OCI-LY3 (cell line): ENCODE data around the gene TOR1A.

Source experiments
- H2AFZ ChIP-seq: fragments of 200-600, 300-600 bp; shearing (Covaris generic); 2 replicates; pipeline ENCODE4 v1.6.0; 2014; ENCODE audit warnings: antibody characterized with exemption, low read depth, low read length
- H3K27ac ChIP-seq: fragments of 200-600, 300-600 bp; sonication (generic); 2 replicates; pipeline ENCODE4 v1.5.1; 2014; ENCODE audit warnings: mild to moderate bottlenecking, low read length, moderate library complexity, mixed read lengths
- H3K27me3 ChIP-seq: fragments of 200-600, 300-600 bp; sonication (generic); 2 replicates; pipeline ENCODE4 v1.6.1; 2014; ENCODE audit warnings: low read depth, low read length, mixed read lengths
- H3K36me3 ChIP-seq: fragments of 200-600, 300-600 bp; sonication (generic); replicated peaks from 2 replicates; pipeline ENCODE3; 2014; ENCODE audit warnings: low read depth, low read length, mixed read lengths
- H3K4me1 ChIP-seq: fragments of 300-600, 200-600 bp; sonication (generic); 2 replicates; pipeline ENCODE4 v1.6.1; 2014; ENCODE audit warnings: low read length, mixed read lengths
- H3K4me2 ChIP-seq: fragments of 200-600, 300-600 bp; sonication (generic); 2 replicates; pipeline ENCODE4 v1.6.1; 2014; ENCODE audit warnings: low read length, mixed read lengths
- H3K4me3 ChIP-seq: fragments of 300-600, 200-600 bp; sonication (generic); 2 replicates; pipeline ENCODE4 v1.5.1; 2014; ENCODE audit warnings: antibody characterized with exemption, mild to moderate bottlenecking, low read length, moderate library complexity
- H3K79me2 ChIP-seq: fragments of 300-600, 200-600 bp; shearing (Covaris generic); 2 replicates; pipeline ENCODE4 v1.6.1; 2014; ENCODE audit warnings: mild to moderate bottlenecking, low read length, mixed read lengths
- H3K9ac ChIP-seq: fragments of 300-600, 200-600 bp; shearing (Covaris generic); 2 replicates; pipeline ENCODE4 v1.6.0; 2014; ENCODE audit warnings: mild to moderate bottlenecking, low read length, moderate library complexity
- H3K9me3 ChIP-seq: fragments of 200-600, 300-600 bp; shearing (Covaris generic); 2 replicates; pipeline ENCODE4 v1.6.1; 2014; ENCODE audit warnings: low read length, mixed read lengths; ENCODE audit not compliant: insufficient read depth
- H4K20me1 ChIP-seq: fragments of 200-600, 300-600 bp; sonication (generic); 2 replicates; pipeline ENCODE4 v1.6.1; 2016; ENCODE audit warnings: low read length, mixed read lengths; ENCODE audit not compliant: insufficient read depth
- EZH2phosphoT487 ChIP-seq: fragments of 200-600 bp; shearing (Covaris generic); IDR thresholded peaks from 2 replicates; pipeline ENCODE4 v1.6.1; 2018; ENCODE audit warnings: antibody characterized with exemption, mixed run types, low read depth
- TF ChIP-seq, protein P1 (sequence below): fragments of 200-600, 300-600 bp; sonication (generic); IDR thresholded peaks from 2 replicates; pipeline ENCODE4 v1.5.1; 2014; ENCODE audit warnings: antibody characterized with exemption, low read length, low read depth

Gene TOR1A

DNA sequence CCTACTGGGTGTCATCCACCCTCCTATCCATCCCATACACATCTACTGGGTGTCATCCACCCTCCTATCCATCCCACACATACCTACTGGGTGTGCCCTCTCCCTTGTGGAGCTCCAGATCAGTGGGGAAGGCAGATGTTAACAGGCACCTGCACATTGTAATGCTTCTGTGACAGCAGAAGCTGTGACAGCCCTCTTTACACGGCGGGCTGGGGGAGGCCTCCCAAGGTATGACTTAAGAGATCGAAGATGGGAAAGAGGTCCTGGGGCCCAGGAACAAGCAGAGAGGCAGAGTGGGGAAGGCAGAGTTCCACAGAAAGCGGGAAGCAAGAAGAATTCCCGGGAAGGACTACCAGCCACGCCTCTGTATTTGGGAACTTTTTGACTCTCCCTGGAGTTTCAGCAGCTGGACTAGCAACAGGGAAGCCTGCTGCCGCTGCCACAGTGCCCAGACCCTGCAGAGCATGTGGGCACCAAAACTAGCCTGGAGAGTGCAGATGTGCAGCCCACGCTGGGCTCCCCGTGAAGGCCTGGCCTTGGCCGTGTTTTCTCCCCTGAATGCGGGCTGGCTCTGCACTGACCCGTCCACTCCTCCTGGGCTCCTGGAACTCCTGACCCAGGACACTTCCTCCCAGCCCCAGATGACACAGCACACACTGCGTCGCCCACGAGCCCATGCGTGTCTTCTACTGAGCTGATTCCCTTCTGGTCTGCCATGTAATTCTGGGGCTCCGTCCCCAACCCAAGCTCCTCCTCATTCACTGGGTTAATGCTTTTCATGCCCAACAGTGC is 9.3 kb downstream of the TOR1A start:
- Histone ChIP-seq H2AFZ (no peak overlapping the region), H3K4me3 (no peak overlapping the region), H3K27ac (no peak overlapping the region), H3K9ac (no peak overlapping the region), H3K9me3 (no peaks in the 10 kb centered on the region), H3K4me2 (no peak overlapping the region), H3K79me2 (no peaks in the 10 kb centered on the region; the same call in 1 of the 2 replicates), H3K4me1 (no peaks in the 10 kb centered on the region), H4K20me1 (no peaks in the 10 kb centered on the region), H3K27me3 (no peaks in the 10 kb centered on the region), H3K36me3 (peaks cover 61% of the 10 kb centered on the region)
- TF ChIP-seq EZH2phosphoT487, result no peak
- TF ChIP-seq, protein P1, sequence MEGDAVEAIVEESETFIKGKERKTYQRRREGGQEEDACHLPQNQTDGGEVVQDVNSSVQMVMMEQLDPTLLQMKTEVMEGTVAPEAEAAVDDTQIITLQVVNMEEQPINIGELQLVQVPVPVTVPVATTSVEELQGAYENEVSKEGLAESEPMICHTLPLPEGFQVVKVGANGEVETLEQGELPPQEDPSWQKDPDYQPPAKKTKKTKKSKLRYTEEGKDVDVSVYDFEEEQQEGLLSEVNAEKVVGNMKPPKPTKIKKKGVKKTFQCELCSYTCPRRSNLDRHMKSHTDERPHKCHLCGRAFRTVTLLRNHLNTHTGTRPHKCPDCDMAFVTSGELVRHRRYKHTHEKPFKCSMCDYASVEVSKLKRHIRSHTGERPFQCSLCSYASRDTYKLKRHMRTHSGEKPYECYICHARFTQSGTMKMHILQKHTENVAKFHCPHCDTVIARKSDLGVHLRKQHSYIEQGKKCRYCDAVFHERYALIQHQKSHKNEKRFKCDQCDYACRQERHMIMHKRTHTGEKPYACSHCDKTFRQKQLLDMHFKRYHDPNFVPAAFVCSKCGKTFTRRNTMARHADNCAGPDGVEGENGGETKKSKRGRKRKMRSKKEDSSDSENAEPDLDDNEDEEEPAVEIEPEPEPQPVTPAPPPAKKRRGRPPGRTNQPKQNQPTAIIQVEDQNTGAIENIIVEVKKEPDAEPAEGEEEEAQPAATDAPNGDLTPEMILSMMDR, result no peak

DNA sequence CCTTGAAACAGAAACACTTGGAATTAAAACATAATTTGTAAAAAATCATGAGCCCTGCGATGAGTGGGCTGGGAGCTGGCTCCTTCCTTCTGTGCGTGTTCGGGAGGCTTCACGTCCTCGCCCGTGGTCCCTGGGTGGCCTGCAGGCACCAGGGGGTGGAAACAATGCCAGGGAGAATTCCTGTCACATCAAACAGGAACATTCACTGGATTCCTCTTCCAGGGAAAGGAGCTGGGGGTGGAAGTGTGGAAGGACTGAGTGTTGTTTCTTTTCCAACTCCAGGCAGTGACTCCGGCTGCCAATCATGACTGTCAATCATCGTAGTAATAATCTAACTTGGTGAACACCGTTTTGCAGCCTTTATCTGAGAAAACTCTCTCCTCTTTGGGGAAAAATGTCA is 10.3 kb downstream of the TOR1A start:
- H2AFZ ChIP-seq, result no peak overlapping the region
- no peaks in the 10 kb centered on the region for H4K20me1 ChIP-seq
- TF ChIP-seq, protein P1, result no peak
- no peak for TF ChIP-seq EZH2phosphoT487
- H3K9me3 ChIP-seq, result no peaks in the 10 kb centered on the region
- H3K4me3 ChIP-seq, result no peak overlapping the region
- H3K36me3 ChIP-seq, result peaks cover 56% of the 10 kb centered on the region
- H3K4me1 ChIP-seq, result no peaks in the 10 kb centered on the region
- no peaks in the 10 kb centered on the region for H3K27me3 ChIP-seq
- H3K27ac ChIP-seq, result no peak overlapping the region
- H3K79me2 ChIP-seq, result no peaks in the 10 kb centered on the region
- H3K9ac ChIP-seq, result no peak overlapping the region
- no peak overlapping the region for H3K4me2 ChIP-seq

DNA sequence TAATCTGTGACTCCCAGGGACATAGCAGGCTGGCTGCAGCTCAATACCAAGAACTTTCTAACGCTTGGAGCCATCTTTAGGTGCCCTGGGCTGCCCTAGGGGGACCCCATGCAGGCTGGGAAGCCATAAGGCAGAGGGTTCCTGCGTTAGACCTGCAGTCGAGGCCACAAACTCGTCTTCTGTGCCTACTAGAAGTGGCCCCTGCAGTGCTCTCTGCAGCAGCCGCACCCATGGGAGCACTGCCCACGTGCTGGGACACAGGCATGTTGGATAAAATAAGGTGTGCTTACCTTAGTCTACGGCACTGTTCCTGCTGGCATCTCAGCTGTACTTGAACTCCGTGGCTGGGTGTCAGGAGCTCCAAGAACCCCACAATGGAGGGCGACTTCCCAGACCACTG is 11.6 kb downstream of the TOR1A start:
- peaks cover 50% of the 10 kb centered on the region for H3K36me3 ChIP-seq

DNA sequence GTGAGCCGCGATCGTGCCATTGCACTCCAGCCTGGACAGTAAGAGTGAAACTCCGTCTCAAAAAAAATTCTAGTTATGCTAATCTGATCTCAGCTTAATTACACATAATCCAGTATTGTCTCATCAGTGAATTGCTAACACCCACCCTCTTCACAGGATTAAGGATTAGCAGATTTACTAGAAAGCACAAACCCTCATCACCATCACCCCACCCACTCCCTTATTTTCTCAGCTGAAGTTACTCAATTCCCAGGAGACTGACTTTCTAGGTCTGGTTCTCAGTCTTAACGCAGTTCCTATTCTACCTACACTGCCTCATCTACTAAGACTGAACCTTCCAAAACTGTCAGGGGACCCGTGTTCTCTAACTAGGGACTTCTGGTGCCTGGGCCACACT is 12.0 kb downstream of the TOR1A start:
- peaks cover 51% of the 10 kb centered on the region for H3K36me3 ChIP-seq
- no peak overlapping the region for H3K4me2 ChIP-seq
- no peaks in the 10 kb centered on the region for H4K20me1 ChIP-seq
- H3K79me2 ChIP-seq, result no peaks in the 10 kb centered on the region
- no peak overlapping the region for H3K27ac ChIP-seq
- H3K9ac ChIP-seq, result no peak overlapping the region
- H3K9me3 ChIP-seq, result no peaks in the 10 kb centered on the region
- no peaks in the 10 kb centered on the region for H3K27me3 ChIP-seq
- H3K4me1 ChIP-seq, result no peaks in the 10 kb centered on the region
- TF ChIP-seq EZH2phosphoT487, result no peak
- TF ChIP-seq, protein P1, result no peak
- no peak overlapping the region for H2AFZ ChIP-seq
- H3K4me3 ChIP-seq, result no peak overlapping the region

More for the DNA sequence above, 11.6 kb downstream of the TOR1A start:
- no peak for TF ChIP-seq EZH2phosphoT487
- TF ChIP-seq, protein P1, result no peak
- no peak overlapping the region for H2AFZ ChIP-seq
- H3K4me2 ChIP-seq, result no peak overlapping the region
- H3K9ac ChIP-seq, result no peak overlapping the region
- H3K4me1 ChIP-seq, result no peaks in the 10 kb centered on the region
- no peaks in the 10 kb centered on the region for H3K27me3 ChIP-seq
- no peaks in the 10 kb centered on the region for H3K79me2 ChIP-seq
- H3K27ac ChIP-seq, result no peak overlapping the region
- no peaks in the 10 kb centered on the region for H3K9me3 ChIP-seq
- no peaks in the 10 kb centered on the region for H4K20me1 ChIP-seq
- no peak overlapping the region for H3K4me3 ChIP-seq
